Immature natural killer cell (primary cell): ENCODE results near the gene WNK2. TPM values are rescaled to one million over a fixed set of nuclear protein-coding genes. Genes with fewer than 3 reads are reported as not detected.
A peak's percentile ranks its signal among the peaks of the same experiment; 100 is the strongest.

Source experiments
- DNase-seq, 3 donors: peaks; one replicate each; pipeline ENCODE4 v3.0.0; 2022; ENCODE audit warnings: mixed read lengths in 1 of 3
- H3K27ac Mint-ChIP-seq, 6 donors: one replicate each; pipeline ENCODE4 v1.8.0; 2020; ENCODE audit warnings: mixed read lengths in 6 of 6, mild to moderate bottlenecking in 5 of 6, inconsistent platforms in 4 of 6, moderate library complexity in 3 of 6
- H3K27me3 Mint-ChIP-seq, 3 donors: one replicate each; pipeline ENCODE4 v1.8.0; 2020 to 2021; ENCODE audit warnings: low read depth in 3 of 3, mild to moderate bottlenecking in 3 of 3, mixed read lengths in 3 of 3, moderate library complexity in 3 of 3, inconsistent platforms in 1 of 3
- H3K36me3 Mint-ChIP-seq, 3 donors: one replicate each; pipeline ENCODE4 v1.8.0; 2020; ENCODE audit warnings: mixed read lengths in 3 of 3, inconsistent platforms in 2 of 3, mild to moderate bottlenecking in 2 of 3
- H3K4me1 Mint-ChIP-seq, 2 donors: one replicate each; pipeline ENCODE4 v1.8.0; 2020; ENCODE audit warnings: inconsistent platforms in 2 of 2, mild to moderate bottlenecking in 2 of 2, mixed read lengths in 2 of 2, moderate library complexity in 1 of 2
- H3K4me3 Mint-ChIP-seq, 5 donors: one replicate each; pipeline ENCODE4 v1.8.0; 2020; ENCODE audit warnings: mild to moderate bottlenecking in 5 of 5, mixed read lengths in 5 of 5, inconsistent platforms in 3 of 5, moderate library complexity in 3 of 5
- H3K9me3 Mint-ChIP-seq, 6 donors: one replicate each; pipeline ENCODE4 v1.8.0; 2020; ENCODE audit warnings: mild to moderate bottlenecking in 6 of 6, mixed read lengths in 6 of 6, inconsistent platforms in 4 of 6, moderate library complexity in 3 of 6
- polyA plus RNA-seq, 3 donors: library from polyadenylated mRNA; unstranded; fragments of 300-500 nt; fragmentation: Illumina TruSeq; gene quantifications; one replicate each; pipeline ENCODE4 v1.2.3, GENCODE V29; 2021

The WNK2 gene
- polyA plus RNA-seq, 3 donors from 2014 or later = not detected

DNA sequence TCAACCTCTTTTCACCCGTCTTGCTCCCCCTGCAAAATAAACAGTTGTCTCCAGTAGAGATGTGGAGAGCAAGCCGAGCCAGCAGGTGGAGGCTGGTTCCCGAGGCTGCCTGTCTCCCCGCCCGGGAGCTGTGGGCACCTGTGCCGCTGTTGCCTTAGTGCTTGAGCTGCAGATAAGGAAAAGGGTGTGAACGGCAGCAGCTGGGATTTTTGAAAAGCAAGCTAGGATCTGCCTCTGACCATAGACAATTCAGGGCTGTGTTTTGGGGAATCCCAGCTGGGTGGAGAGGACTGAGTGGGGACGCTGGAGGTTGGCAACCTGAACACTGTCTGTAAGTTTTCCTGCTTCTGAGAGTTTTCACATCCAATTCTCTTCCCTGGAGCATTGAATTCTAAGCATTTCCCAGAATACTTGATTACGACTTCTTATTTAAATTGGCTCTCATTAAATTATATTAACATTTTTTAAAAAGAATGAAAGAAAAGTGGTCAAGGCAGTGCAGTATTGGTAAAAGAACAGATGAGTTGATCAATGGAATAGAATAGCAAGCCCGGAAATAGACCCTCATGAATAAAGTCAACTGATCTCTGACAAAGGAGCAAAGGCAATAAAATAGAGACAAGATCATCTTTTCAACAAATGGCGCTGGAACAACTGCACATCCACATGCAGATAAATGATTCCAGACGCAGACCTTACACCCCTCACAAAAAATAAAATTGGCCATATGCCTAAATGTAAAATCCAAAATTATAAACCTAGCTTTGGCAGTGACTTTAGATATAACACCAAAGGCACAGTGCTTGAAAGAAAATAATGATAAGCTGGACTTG lies 9.7 kb downstream of the WNK2 start:
- H3K27me3 Mint-ChIP-seq = peaks cover 4 to 10% (median 7%) of the 10 kb centered on the region in 3 donors
- no peaks in the 10 kb centered on the region for H3K36me3 Mint-ChIP-seq
- H3K4me3 Mint-ChIP-seq = no peak overlapping the region
- no peaks in the 10 kb centered on the region for H3K4me1 Mint-ChIP-seq
- H3K9me3 Mint-ChIP-seq = no peaks in the 10 kb centered on the region
- DNase-seq = no peak
- H3K27ac Mint-ChIP-seq = no peak overlapping the region

DNA sequence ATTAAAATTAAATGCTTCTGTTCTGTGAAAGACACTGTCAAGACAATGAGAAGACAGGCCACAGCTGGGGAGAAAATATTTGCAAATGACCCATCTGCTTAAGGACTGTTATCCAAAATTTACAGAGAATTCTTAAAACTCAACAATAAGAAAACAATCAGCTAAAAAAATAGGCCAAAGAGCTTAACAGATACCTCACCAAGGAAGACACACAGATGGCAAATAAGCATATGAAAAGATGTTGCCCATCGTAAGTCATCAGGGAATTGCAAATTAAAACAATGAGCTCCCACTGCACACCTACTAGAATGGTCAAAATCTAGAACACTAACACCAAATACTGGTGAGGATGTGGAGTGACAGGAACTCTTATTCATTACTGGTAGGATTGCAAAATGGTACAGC lies 10.3 kb downstream of the WNK2 start:
- Mint-ChIP-seq H3K27ac (no peak overlapping the region), H3K27me3 (peaks cover 4 to 8% (median 7%) of the 10 kb centered on the region in 3 donors), H3K4me1 (no peaks in the 10 kb centered on the region), H3K9me3 (no peaks in the 10 kb centered on the region), H3K4me3 (no peak overlapping the region), H3K36me3 (no peaks in the 10 kb centered on the region)
- DNase-seq = no peak

DNA sequence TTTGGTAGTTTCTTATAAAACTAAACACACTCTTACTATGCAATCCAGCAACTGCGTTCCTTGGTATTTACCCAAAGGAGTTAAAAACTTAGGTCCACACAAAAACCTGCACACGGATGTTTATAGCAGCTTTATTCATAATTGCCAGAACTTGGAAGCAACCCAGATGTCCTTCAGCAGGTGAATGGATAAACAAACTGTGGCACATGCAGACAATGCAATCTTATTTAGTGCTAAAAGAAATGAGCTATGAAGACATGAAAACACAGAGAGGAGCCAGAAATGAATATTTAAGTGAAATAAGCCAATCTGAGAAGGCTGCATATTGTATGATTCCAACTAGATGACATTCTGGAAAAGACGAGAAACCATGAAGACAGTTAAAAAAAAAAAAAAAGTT lies 10.7 kb downstream of the WNK2 start:
- Mint-ChIP-seq H3K4me1 (no peaks in the 10 kb centered on the region), H3K27ac (no peak overlapping the region), H3K4me3 (no peak overlapping the region), H3K9me3 (no peaks in the 10 kb centered on the region), H3K36me3 (no peaks in the 10 kb centered on the region), H3K27me3 (peaks cover 4 to 8% (median 7%) of the 10 kb centered on the region in 3 donors)
- DNase-seq = no peak

DNA sequence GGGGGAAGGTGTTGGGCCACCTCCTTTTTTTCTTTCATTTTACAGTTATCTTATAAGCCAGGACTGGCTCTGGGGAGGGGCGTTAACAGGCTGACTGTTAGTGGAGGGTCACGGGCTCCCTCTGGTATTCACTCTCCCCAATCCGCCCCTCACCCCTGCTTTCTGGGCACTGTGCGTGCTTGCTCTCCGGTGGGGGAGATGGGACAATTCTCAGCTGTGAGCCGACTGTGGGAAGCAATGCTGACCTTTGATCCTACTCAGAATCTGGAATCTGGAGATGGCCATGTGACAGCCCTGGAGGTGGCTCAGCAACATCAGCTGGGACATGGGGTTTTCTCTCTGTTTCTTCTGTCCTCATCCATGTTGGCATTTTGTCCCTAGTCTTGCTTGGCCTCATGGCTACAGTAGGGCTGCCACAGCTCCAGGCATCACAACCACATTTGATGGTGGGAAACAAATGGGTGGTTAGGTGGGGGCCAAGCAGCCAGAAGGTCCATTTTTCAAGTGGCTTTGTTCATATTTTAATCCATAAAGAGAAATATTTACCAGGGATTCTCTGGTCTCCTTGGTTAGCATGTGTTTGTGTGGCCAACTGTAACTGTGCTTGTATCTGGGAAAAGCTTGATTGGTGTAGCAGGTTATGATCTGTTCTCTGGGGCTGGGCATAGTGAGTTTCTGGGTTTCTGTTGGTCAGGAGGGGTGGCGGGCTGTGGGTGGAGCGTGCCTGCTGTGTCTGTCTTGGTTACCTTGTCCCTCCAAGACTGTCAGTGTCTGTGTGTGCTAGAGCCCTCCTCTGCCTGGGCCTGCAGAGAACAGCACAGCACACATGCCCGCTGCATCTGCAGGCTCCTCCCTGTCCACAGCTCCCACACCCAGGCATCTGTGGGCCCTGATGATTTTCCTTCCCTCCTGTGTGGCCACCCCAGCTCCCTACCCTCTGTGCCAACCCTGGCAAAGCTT lies 12.4 kb downstream of the WNK2 start:
- no peak overlapping the region for H3K4me3 Mint-ChIP-seq
- H3K27me3 Mint-ChIP-seq = peaks cover 1 to 10% (median 7%) of the 10 kb centered on the region in 3 donors
- no peak for DNase-seq
- no peaks in the 10 kb centered on the region for H3K9me3 Mint-ChIP-seq
- H3K27ac Mint-ChIP-seq = no peak overlapping the region
- H3K4me1 Mint-ChIP-seq = no peaks in the 10 kb centered on the region
- H3K36me3 Mint-ChIP-seq = no peaks in the 10 kb centered on the region

DNA sequence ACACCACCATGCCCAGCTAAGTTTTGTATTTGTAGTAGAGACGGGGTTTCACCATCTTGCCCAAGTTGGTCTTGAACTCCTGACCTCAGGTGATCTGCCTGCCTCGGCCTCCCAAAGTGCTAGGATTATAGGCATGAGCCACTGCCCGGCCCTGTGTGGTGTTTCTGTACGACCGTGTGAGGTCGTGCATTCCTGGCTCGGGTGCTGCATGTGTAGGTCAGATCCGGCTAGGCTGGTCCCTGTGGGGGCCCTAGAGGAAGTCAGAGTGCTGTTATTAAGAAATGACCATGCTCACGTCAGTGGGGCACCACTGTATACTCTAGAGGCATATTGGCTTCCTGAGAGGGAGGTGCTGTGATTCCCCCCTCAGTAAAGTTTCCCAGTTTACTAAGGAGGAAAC lies 13.7 kb downstream of the WNK2 start:
- H3K4me3 Mint-ChIP-seq = no peak overlapping the region
- no peaks in the 10 kb centered on the region for H3K9me3 Mint-ChIP-seq
- peaks cover 0 to 1% of the 10 kb centered on the region in 2 donors for H3K4me1 Mint-ChIP-seq
- H3K27ac Mint-ChIP-seq = no peak overlapping the region
- H3K27me3 Mint-ChIP-seq = peaks cover 1 to 10% (median 5%) of the 10 kb centered on the region in 3 donors
- no peaks in the 10 kb centered on the region for H3K36me3 Mint-ChIP-seq
- DNase-seq = no peak

DNA sequence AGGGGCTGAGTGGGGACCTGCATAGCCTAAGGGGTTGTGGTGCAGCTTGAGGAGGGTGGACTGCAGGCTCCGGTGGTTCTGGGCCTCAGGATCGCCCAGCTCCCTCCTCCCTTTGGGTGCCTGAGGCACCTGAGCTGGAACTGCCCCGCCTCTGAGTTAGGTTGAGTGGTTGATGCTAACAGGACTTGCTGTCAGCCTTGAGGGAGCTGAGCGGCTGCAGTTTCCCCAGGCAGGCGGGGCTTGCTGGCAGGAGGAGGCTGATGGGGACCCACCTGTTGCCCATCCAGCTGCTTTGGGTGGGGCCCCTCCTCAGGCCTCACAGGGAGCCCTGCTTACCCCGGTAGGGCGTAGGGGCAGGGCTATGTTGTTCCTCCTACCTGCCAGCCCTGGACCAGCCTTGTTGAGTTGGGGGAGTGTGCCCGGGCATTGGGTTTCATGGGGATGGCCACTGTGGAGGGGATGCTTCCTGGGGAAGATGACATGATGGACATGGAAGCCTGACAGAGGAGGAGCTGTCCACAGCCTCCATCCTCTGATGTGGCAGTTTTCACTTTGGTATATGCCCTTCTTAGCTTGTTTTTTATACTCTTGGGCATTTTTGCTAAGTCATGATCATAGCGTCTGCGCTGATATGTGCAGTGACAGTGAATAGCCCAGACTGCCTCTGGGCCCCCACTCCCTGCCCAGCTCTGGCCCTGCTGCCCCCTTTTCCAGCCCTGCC lies 14.3 kb downstream of the WNK2 start:
- peaks cover 1 to 10% (median 5%) of the 10 kb centered on the region in 3 donors for H3K27me3 Mint-ChIP-seq
- peaks cover under 1 to 1% of the 10 kb centered on the region in 2 donors for H3K4me1 Mint-ChIP-seq
- no peaks in the 10 kb centered on the region for H3K9me3 Mint-ChIP-seq
- DNase-seq = no peak
- H3K27ac Mint-ChIP-seq = no peak overlapping the region
- H3K4me3 Mint-ChIP-seq = no peak overlapping the region
- no peaks in the 10 kb centered on the region for H3K36me3 Mint-ChIP-seq

DNA sequence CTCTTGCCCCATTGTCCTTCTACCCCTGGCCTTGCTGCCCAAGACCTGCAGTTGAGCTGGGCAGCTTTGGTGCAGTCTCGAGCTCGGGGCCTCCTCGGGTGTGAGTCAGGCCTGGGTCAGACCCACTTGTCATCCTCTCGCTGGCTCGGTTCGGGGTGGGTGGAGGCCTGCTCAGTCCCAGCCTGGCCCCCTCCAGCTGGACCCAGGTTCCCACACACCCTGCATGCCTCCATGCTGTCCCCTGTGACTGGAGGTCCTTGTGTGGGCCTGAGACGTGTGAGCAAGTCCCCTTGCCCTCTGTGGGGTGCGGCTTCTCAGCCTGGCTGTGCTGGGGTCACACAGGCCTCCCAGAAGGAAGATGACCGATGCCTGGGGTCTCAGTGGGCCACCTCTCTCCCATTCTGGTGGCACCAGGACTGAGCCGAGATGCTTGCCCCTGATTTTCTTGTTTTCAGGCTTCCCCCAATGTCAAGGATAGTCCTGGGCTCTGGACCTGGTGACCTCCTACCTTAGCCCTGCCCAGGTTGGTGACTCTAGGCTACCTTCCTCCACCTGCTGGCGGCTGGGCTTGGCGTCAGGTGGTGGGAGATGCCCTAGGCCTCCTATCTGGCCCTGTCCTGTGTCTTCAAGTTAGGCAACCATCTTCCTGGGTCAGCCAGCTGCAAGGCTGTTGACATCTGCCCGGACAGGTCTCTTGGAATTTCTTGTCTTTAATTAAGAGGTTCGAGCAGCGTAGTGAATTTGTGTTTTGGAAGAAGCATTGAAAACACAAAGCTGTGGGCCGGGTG lies 15.1 kb downstream of the WNK2 start:
- no peak overlapping the region for H3K27ac Mint-ChIP-seq
- DNase-seq = no peak
- no peaks in the 10 kb centered on the region for H3K9me3 Mint-ChIP-seq
- H3K4me1 Mint-ChIP-seq = peaks cover 7 to 8% of the 10 kb centered on the region in 2 donors
- H3K36me3 Mint-ChIP-seq = no peaks in the 10 kb centered on the region
- H3K27me3 Mint-ChIP-seq = peaks cover 3 to 10% (median 4%) of the 10 kb centered on the region in 3 donors
- no peak overlapping the region for H3K4me3 Mint-ChIP-seq

DNA sequence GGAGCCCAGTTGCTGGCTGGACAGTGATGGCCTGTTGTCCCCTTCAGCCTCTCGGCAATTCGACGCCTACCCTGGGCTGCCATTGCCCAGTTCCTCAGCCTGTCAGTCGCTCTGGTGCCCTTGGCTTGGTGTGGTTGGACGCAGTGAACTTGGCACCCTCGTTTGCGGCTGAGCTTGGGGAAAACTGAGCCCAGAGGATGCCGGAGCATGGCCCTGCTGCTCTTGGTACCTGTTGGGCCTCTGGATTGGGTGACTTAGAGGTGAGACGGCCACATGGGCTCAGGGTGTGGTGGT lies 16.5 kb downstream of the WNK2 start:
- Mint-ChIP-seq H3K27ac (no peak overlapping the region), H3K4me1 (peaks cover 20 to 21% of the 10 kb centered on the region in 2 donors), H3K36me3 (no peaks in the 10 kb centered on the region), H3K9me3 (no peaks in the 10 kb centered on the region), H3K4me3 (no peak overlapping the region), H3K27me3 (peaks cover 2 to 10% (median 6%) of the 10 kb centered on the region in 3 donors)
- DNase-seq = no peak

DNA sequence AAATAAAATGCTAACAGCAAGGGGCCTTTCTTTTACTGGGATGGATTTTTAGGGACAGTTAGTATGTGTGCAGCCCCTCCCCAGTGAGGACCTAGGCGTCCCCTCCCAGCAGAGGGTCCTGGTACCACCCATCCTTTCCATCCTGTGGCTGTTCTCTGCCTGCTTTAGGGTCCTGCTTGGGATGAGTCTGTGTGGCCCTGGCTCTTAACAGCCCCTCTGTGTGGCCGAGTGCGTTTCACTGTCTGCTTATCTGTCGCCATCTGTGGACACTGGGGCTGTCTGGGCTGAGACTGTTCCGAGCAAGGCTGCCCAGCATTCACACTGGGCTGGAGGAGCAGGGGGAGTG lies 17.0 kb downstream of the WNK2 start:
- H3K4me3 Mint-ChIP-seq = no peak overlapping the region

DNA sequence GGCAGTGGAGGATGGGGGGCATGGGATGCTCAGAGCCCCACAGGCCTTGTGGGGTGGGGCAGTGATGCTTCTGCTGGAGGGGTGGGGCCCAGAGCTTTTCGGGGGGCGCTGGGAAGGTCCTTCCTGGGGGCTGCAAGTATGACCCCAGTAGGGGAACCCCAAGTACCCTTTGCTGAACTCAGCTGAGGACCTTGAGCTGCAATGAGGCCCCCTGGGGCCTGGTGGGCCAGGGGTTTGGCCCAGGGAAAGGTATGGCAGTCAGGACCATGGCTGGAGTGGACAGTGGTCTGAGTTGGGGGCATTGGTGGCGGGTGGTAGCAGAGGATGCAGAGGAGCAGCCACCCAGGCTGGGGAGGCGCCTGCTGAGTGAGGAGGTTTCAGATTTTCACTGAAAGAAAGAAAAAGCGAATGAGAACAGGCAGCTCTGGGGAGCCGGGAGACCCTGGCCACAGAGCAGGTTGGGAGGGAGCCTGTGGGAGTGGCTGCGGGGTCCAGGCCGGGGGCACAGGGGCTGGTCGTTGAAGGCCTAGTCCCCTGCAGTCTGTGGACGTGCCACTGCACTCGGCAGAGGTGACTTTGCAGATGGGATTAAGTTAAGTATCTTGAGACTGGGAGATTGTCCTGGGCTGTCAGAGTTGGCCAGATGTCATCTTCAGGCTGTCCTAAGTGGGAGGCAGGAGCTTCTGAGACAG lies 19.2 kb downstream of the WNK2 start:
- Mint-ChIP-seq H3K4me1 (peaks cover 21 to 22% of the 10 kb centered on the region in 2 donors), H3K36me3 (no peaks in the 10 kb centered on the region), H3K27me3 (peaks cover 3 to 4% (median 4%) of the 10 kb centered on the region in 3 donors), H3K9me3 (no peaks in the 10 kb centered on the region), H3K27ac (no peak overlapping the region), H3K4me3 (no peak overlapping the region)
- DNase-seq = no peak

More for the DNA sequence above, 17.0 kb downstream of the WNK2 start:
- Mint-ChIP-seq H3K27me3 (peaks cover 2 to 10% (median 6%) of the 10 kb centered on the region in 3 donors), H3K27ac (no peak overlapping the region), H3K4me1 (peaks cover 21 to 22% of the 10 kb centered on the region in 2 donors), H3K9me3 (no peaks in the 10 kb centered on the region), H3K36me3 (no peaks in the 10 kb centered on the region)
- DNase-seq = no peak

DNA sequence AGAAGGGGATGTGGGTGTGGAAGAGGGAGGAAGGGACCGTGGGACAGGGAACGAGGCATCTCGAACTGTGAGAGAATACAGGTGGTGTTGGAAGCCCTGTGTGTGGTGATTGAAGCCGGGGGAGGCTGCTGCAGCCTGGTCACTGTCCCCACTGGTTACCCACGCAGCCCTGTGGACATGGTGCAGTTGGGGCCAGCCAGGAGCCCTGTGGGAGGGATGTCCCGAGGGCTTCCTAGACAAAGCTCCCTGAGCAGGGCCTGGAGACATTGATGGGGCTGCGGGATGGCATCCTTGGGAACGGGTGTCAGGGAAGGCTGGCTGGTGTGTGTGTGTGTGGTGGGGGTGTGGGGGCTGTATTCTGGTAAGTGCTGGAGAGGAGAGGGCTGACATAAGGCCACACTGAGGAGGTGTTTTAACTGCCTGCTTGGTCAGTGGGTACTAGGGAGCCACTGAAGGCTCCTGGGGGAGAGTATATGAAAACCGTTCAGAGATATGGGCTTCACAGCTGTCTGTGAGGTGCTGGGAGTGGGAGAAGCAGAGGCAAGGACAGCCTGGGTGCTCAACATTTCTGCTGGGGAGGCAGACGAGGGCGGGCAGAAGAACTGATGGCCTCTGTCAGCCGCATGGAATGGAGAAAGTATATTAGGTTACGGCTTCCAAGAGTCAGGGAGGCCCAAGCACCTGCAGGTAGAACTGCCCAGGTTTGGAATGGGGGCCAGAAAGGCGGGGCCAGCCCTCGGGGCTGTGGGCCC lies 20.0 kb downstream of the WNK2 start:
- H3K9me3 Mint-ChIP-seq = no peaks in the 10 kb centered on the region
- H3K4me1 Mint-ChIP-seq = peaks cover 21 to 22% of the 10 kb centered on the region in 2 donors

DNA sequence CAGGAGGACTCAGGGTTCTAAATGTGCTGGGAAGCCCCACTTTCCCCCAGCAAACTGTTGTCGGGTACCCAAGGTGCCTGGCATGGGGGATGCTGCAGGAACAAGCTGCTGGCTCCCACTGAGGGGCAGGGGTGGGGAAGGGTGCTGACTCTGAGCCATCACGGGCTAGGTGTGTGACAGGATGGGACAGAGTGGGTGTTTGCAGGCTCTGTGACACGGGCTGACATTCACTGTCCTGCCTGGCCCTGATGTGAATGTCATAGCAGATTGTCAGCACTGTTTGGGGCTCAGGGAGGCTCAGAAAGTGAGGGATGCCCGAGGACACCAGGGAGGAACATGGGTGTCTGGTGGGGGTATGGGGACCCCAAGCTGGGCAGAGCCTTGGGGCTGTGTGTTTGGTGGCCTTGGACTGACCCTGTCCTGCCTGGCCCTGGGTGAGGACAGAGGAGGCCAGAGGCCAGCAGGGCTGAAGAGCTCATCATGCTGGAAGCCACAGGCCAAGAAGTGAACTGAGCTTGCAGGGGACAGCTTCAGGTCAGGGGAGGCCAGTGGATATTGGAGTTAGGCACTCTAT lies 20.6 kb downstream of the WNK2 start:
- Mint-ChIP-seq H3K27ac (peak overlapping the region in 1 of 6 donors; percentile 45), H3K36me3 (no peaks in the 10 kb centered on the region), H3K4me3 (peak overlapping the region in 3 of 5 donors; percentile 25 to 62 (median 38)), H3K4me1 (peaks cover 21 to 22% of the 10 kb centered on the region in 2 donors), H3K27me3 (peaks cover 4 to 9% (median 6%) of the 10 kb centered on the region in 3 donors), H3K9me3 (no peaks in the 10 kb centered on the region)
- DNase-seq = no peak

More for the DNA sequence above, 20.0 kb downstream of the WNK2 start:
- Mint-ChIP-seq H3K4me3 (no peak overlapping the region), H3K36me3 (no peaks in the 10 kb centered on the region), H3K27ac (peak overlapping the region in 2 of 6 donors; percentile 58), H3K27me3 (peaks cover 4 to 7% (median 6%) of the 10 kb centered on the region in 3 donors)
- DNase-seq = no peak
